HG03060 (cell line): ENCODE measurements around the gene DTX3.

Source experiments
- ATAC-seq: cut with Tn5 transposase; IDR thresholded peaks from one replicate; pipeline ENCODE4 v1.9.1; 2021; ENCODE audit warnings: low read depth, moderate number of reproducible peaks; ENCODE audit not compliant: unreplicated experiment

DTX3 gene

GRCh38 chr12:57605811-57606311, 1.2 kb downstream of the DTX3 start:
- no peak for ATAC-seq

DNA sequence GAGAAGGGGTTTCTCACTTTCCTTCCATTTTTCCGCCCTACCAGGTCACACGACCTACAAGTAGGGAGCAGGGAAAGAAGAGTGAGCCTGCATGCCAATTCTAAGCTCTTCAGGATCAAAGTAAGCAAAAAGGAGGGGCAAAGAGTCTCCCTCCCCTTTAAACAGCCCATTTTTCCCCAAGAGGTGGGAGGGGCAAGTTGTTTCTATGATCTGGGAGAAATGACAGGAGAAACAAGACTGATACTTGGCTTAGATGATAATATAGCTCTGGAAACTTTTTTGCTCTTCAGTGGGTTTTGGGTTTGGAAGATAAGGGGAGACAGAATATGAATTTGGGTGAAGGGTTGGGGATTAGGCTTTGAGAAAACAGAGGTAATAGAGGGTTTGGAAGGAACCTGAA, 1.8 kb downstream of the DTX3 start:
- no peak for ATAC-seq

DNA sequence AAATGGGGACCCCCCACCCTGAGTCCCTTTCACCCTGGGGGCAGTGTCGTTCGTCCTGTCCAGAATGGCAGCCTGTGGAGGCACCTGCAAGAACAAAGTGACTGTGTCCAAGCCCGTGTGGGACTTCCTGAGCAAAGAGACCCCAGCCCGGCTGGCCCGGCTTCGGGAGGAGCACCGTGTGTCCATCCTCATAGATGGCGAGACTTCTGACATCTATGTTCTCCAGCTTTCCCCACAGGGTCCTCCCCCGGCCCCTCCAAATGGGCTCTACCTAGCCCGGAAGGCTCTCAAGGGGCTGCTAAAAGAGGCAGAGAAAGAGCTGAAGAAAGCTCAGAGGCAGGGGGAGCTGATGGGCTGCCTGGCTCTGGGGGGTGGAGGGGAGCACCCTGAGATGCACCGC, 2.2 kb downstream of the DTX3 start:
- no peak for ATAC-seq

- ATAC-seq, result no peak
Observed at GRCh38 chr12:57607958-57608663, 3.5 kb downstream of the DTX3 start.

GRCh38 chr12:57609101-57609780, 4.6 kb downstream of the DTX3 start:
- no peak for ATAC-seq

- ATAC-seq, result no peak
Observed at GRCh38 chr12:57609781-57610553, 5.3 kb downstream of the DTX3 start.

- no peak for ATAC-seq
Observed at GRCh38 chr12:57610554-57611107, 6.0 kb downstream of the DTX3 start.

GRCh38 chr12:57611108-57611826, 6.6 kb downstream of the DTX3 start, which contains the start of gene ARHGEF25:
Gene ARHGEF25, plus strand, starts transcription at chr12:57611435. Its CDS starts 460 bp downstream, at chr12:57611895.
- ATAC-seq, result no peak

GRCh38 chr12:57611827-57612710, 7.4 kb downstream of the DTX3 start:
- no peak for ATAC-seq

- ATAC-seq, result no peak
Observed at GRCh38 chr12:57612711-57613426, 8.2 kb downstream of the DTX3 start.

DNA sequence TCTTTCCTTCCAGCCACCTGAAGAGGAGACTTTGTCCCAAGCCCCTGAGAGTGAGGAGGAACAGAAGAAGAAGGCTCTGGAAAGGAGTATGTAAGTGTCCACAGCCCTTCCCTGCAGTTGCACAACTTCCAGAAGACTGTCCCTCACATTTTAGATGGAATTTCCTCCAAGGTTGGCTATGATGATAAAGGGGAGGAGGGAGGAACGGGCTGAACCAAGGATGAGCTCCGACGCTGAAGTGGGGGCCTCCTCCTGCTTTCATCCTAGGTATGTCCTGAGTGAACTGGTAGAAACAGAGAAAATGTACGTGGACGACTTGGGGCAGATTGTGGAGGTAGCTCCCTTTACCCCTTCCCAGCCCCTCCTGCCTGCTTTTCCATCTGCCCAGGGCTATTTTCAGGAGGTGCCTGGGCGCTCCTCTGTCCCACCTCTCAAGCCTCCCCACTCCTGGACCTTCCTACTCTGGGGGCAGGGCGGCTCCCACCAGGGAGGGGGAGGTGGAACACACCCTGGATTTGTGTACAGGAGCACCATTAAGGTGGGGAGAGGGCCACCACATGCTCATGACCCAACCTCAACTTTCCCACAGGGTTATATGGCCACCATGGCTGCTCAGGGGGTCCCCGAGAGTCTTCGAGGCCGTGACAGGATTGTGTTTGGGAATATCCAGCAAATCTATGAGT, 8.9 kb downstream of the DTX3 start:
- no peak for ATAC-seq

DNA sequence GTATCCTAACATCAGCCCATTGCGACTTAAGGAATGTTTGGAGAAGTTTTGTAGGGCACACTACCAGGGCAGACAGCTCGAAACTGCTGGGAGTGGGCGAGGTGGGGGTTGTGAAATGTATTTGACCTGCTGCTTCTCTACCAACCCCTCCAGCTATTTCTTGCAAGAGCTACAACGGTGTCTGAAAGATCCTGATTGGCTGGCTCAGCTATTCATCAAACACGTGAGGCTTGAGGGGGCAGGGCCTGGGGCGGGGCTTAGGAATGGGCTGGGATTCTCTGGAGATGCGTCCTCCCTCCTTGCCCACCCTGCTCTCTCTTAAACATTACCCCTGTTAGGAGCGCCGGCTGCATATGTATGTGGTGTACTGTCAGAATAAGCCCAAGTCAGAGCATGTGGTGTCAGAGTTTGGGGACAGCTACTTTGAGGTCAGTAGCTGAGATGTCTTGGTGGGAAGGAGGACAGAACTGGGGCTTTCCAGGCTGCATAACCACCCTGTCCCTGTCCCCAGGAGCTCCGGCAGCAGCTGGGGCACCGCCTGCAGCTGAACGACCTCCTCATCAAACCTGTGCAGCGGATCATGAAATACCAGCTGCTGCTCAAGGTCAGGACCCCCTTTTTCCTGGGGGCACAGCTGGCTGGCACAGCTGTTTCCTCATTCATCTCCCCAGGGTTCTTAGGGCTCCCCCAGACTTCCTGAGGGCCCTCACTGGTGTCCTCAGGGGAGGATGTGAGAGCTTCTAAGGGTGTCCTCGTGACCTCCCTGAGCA, 9.7 kb downstream of the DTX3 start:
- no peak for ATAC-seq

DNA sequence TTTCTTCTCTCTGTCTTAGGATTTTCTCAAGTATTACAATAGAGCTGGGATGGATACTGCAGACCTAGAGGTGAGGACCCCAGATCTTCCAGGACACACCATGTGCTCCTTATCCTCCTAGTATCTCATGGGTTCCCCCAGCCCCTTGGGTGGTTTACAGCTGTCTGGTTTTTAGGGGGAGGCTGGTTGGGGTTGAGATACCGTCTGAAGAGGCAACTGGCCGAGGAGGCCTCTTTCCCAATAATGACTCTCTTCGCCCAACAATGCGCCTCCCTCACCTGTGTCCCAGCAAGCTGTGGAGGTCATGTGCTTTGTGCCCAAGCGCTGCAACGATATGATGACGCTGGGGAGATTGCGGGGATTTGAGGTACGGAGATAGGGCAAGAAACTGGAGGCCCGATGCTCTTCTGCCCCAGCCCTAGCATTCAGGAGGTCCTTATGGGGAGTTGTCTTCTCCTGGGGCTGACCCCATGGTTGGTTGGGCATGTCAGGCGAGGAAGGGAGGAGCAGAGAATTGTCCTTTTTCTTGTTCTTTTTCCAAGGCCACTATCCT, 10.4 kb downstream of the DTX3 start:
- ATAC-seq, result no peak

- ATAC-seq, result no peak
Observed at GRCh38 chr12:57615637-57616036, 11.0 kb downstream of the DTX3 start.

GRCh38 chr12:57616383-57617101, 11.9 kb downstream of the DTX3 start:
- no peak for ATAC-seq

DNA sequence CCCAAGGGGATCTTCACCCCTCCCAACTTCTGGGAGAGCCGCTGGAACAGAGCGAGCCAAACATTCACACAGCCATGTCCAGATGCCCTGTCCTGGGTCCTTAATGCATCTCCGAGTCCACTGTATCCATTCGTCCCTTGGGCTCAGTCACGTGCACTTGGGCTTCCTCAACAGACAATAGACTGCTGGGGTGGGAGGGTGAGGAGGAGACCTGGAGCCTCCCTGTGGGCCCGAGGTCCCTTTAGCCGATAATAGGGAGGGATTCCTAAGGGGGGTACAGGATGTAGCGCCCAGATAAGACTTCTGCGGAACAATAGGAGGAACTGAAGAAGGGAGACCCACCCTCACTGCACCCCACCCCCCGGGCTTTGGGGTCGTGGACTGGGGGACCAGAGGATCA, 13.3 kb downstream of the DTX3 start:
- ATAC-seq, result no peak
